Renal cortex interstitium (tissue), 11 donors: ENCODE results near the gene DLL4. TPM values are rescaled to one million over a fixed set of nuclear protein-coding genes. Genes with fewer than 3 reads are reported as not detected.

Experiments
- DNase-seq, 11 donors: peaks; one replicate each; pipeline ENCODE4 v3.0.0-alpha.2; 2013; ENCODE audit warnings: low read depth in 9 of 11, low spot score in 4 of 11; ENCODE audit errors: extremely low read depth in 1 of 11
- polyA plus RNA-seq, 3 donors: library from polyadenylated mRNA; unstranded; fragments of 120-200 nt; gene quantifications; one replicate each; pipeline ENCODE4 v1.2.1, GENCODE V29; 2013; ENCODE audit not compliant: insufficient read length in 3 of 3

The DLL4 gene
- polyA plus RNA-seq, 3 donors, result 7.8 to 8.9 (median 8.4) TPM

DNA sequence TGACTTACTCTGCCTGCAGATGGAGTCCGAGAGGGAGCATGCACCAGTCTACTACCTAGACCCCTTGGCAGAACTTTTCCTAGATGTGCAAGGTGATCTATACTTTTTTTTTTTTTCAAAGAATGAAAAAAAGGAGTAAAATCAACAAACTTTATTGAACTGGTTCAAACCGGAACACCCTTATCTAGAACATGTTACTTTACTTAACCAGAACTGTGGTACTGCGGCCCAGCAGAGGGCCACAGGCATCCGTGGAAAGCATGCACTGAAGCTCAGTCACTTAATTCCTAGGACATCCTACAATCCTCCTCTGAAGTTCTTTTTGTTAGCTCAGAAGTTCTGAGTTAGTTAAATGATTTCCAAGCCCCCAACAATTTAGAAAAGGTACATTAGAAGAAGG, 45.7 kb downstream of the DLL4 start:
- no peak for DNase-seq

DNA sequence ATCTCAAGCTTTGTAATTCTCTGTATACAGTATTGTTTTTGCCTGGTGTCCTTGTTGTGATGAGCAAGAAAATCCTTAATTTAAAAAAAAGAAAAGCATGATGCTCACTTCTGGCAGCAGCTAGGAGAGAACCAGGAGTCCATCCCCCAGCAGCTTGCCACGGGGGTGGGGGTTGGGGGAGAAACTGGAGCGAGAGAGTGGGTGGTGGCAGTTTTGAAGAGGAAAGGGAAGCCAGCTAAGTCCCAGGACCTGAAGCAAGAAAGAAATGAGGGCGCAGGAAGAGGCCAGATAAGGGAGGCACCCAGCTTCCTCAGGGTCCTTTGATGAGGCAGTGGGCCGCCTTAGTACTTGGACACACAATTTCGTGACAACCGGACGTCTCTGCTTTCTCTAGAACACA, 47.7 kb downstream of the DLL4 start:
- DNase-seq, result no peak

DNA sequence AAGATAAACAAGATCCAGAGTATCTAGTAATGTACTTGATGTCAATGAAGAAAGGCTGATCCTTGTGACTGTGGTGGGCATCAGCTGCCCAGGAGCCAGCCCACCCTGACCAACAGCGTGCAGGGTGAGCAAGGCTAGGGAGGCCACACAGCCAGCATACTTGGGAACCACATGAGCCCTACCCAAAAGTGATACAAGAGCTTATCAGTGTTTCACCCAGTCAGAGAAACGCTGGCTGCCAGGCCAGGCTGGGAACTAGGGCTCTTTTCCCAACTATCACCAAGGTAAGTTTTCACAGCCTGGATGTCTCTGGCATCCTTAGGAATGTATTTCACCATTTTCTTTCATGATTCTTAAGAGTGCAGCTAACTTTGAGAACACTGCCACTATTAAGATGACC, 49.0 kb downstream of the DLL4 start:
- DNase-seq, result no peak

DNA sequence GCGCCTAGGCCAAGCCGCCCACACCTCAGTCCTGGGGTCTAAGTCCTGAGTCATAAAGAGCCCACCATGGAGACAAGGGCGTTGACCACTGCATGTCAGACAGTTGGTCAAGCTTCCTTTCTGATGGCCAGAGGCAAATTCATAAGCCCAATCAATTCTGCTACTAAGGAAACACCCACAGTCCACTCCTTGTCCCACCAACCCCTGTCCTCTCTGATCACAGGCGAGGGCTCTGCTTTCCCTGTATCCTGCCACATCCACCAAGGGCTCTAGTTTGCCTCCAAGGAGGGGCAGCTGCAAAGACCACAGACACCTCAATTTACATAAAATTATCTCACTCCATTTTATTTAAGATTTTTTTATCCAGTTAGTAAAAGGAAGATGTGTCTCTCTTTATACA, 49.4 kb downstream of the DLL4 start:
- DNase-seq, result no peak

- no peak for DNase-seq
Observed at GRCh38 chr15:40981186-40981585, 52.0 kb downstream of the DLL4 start.

DNA sequence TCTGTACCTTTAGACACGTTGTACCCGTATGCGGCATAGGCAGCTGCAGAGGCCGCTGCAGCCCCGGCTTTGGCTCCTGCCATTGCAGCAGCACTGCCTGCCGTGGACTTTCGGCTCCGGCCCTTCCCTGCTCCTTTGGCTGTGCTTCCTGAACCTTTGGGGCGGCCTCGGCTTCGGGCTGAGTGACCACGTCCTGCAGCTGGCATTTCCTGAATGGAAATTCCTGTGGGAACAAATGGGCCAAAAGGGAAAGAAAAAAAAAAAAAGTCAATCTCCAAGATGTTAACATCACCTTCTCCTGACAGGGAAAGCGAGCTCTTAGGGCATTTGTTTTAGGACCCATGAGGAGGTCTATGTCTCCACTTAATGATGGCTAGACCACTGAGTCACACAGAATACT, 53.7 kb downstream of the DLL4 start:
- no peak for DNase-seq

DNA sequence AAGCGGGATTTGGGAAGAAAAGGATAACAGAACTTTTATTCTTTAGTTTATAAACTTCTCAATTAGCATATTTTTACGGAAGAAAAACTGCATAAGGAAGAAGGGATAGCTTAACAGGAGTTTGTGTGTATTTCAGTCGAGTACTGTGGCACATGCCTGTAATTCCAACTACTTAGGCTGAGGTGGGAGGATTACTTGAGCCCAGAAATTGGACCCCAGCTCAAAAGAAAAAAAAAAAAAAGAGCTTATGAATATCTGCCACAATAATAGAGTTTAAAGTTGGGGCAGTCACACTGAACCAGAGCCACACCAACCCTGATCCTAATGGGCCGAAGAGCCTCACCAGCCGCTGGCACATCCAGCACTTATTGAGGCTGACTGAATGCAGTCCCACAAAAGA, 55.3 kb downstream of the DLL4 start:
- DNase-seq, result no peak

DNA sequence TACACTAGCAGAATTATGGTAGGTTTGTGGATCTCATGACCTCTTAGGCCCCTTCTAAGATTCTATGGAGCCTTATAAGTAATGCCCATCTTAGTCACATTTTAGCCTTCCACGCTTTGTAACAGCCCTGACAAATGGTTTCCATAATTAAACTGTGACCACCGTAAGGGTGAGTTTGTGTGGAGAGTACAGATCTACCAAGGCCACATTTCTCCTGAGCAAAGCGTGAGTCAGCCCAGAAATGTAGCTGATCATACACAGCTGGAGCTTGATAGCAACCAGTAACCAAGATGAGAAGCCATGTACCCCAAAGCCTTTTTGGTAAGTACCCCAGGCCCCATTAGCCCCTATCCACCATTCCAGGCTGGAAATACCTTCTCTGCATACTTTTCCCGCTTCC, 55.8 kb downstream of the DLL4 start:
- DNase-seq, result no peak

DNA sequence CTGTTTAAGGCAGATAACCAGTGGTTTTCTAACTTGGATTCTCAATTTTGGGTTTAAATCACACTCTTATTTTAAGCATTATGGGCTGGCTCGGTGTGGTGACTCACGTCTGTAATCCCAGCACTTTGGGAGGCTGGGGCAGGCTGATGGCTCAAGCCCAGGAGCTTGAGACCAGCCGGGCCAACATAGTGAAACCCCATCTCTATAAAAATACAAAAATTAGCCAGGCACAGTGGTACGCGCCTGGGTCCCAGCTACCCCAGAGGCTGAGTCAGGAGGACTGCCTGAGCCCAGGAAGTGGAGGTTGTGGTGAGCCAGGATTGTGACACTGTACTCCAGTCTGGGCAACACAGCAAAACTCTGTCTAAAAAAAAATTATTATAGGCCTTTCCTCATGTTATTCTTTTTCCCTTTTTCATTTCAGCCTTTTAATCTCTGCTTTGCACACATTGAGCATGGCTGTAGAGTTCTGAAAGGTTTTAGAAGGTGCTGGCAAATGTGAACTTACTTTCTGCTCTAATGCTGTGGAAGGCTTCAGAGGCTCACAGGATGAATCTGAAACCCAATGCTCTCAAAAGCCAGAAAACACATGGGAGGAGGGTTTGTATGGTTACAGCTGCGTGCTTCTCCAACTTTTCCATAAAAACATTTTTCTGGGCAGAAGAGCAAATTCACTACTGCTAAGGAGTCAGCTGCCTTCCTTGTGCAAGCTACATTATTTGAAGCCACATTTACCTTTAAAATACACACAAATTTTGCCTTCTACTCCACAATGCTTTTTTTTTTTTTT, 56.6 kb downstream of the DLL4 start:
- no peak for DNase-seq

DNA sequence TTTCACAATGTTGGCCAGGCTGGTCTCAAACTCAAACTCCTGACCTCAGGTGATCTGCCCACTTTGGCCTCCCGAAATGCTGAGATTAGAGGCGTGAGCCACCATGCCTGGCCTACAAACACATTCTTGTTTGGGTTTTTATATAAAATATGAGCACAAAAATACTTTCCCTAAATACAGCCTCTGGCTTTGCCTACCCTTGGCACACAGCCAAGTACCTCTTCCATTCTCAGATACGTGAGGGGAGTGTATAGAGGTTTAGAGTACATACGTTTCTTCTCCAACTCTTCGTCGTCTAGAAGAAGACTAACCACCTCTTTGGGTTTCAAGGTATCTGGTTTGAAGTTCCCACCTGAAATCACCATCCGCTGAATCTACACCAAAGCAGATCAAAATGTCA, 57.7 kb downstream of the DLL4 start:
- DNase-seq, result no peak

DNA sequence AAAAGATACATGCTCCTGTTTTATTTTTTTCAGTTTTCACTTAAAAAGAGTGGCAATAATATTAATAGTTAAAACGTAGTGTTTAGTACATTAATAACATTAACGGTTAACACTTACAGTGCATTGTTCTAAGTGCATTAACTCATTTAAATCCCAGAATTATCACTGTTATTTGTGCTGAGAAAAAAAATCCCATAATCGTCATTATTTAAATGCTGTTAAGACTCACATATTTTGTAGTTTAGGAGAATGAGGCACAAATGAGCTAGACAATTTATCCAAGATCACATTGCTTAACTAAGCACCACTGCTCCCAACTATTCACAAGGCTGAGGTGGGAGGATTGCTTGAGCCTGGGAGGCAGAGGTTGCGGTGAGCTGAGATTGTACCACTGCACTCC, 59.0 kb downstream of the DLL4 start:
- no peak for DNase-seq

Other genes starting within 250 kb of the DLL4 start
- gene RAD51, start 234.2 kb upstream of the DLL4 start, polyA plus RNA-seq, result 10 to 100 TPM; 10.4 to 17.6 (median 17.3) TPM
- 10 to 100 TPM; 36.5 to 44.3 (median 39.9) TPM for gene RMDN3, start 174.1 kb upstream of the DLL4 start, polyA plus RNA-seq
- gene GCHFR, start 165.3 kb upstream of the DLL4 start, polyA plus RNA-seq, result 10 to 100 TPM; 29.7 to 53.1 (median 44.7) TPM
- 1 to 10 TPM; 2.1 to 5.2 (median 3.1) TPM for gene C15orf62, start 159.4 kb upstream of the DLL4 start, polyA plus RNA-seq
- gene ZFYVE19, start 122.3 kb upstream of the DLL4 start, polyA plus RNA-seq, result 10 to 100 TPM; 23.9 to 29.1 (median 28.4) TPM
- 10 to 100 TPM; 35.0 to 43.4 (median 43.0) TPM for gene DNAJC17, start 121.9 kb upstream of the DLL4 start, polyA plus RNA-seq
- under 1 TPM; 0.27 to 0.61 (median 0.44) TPM for gene PPP1R14D, start 100.6 kb upstream of the DLL4 start, polyA plus RNA-seq
- 10 to 100 TPM; 51.5 to 76.8 (median 67.8) TPM for gene SPINT1, start 85.3 kb upstream of the DLL4 start, polyA plus RNA-seq
- 1 to 10 TPM; 1.4 to 2.6 (median 1.5) TPM for gene RHOV, start 55.1 kb upstream of the DLL4 start, polyA plus RNA-seq
- gene VPS18, start 34.9 kb upstream of the DLL4 start, polyA plus RNA-seq, result 10 to 100 TPM; 15.5 to 19.2 (median 17.2) TPM
- gene CHAC1, start 24.1 kb downstream of the DLL4 start, polyA plus RNA-seq, result 1 to 10 TPM; 2.3 to 3.2 (median 2.4) TPM
- 10 to 100 TPM; 21.3 to 24.7 (median 22.4) TPM for gene INO80, start 186.9 kb downstream of the DLL4 start, polyA plus RNA-seq